ENCODE results near the gene ISLR2. TPM values are rescaled to one million over a fixed set of nuclear protein-coding genes. Genes with fewer than 3 reads are reported as not detected.

The ISLR2 gene
- total RNA-seq, 2 donors from 2014 or later: 0.31 to 2.6 TPM

- Histone ChIP-seq H3K9me3 (no peaks in the 10 kb centered on the region), H3K4me1 (peaks cover 0 to 66% of the 10 kb centered on the region in 2 donors), H3K27ac (peak overlapping the region; percentile 2 to 68), H3K27me3 (no peaks in the 10 kb centered on the region), H3K4me3 (no peak overlapping the region), H3K36me3 (no peaks in the 10 kb centered on the region)
- no peak for TF ChIP-seq CTCF (IDR thresholded peaks at IDR 0.05)
- peak; percentile 91 for DNase-seq (ENCODE audit: low spot score)
These were observed 48.9 kb downstream of the ISLR2 start for GRCh38 chr15:74179101-74179841.

- no peak for TF ChIP-seq CTCF (IDR thresholded peaks at IDR 0.05)
- Histone ChIP-seq H3K4me3 (no peak overlapping the region), H3K36me3 (no peaks in the 10 kb centered on the region), H3K4me1 (peaks cover 0 to 57% of the 10 kb centered on the region in 2 donors), H3K9me3 (no peaks in the 10 kb centered on the region), H3K27me3 (no peaks in the 10 kb centered on the region), H3K27ac (peak overlapping the region in 1 of 2 donors; percentile 68)
- no peak for DNase-seq (ENCODE audit: low spot score)
These were observed 49.8 kb downstream of the ISLR2 start for GRCh38 chr15:74179983-74180880.

GRCh38 chr15:74180881-74181602 is 50.7 kb downstream of the ISLR2 start:
- no peaks in the 10 kb centered on the region for H3K27me3 ChIP-seq
- no peak overlapping the region for H3K4me3 ChIP-seq
- TF ChIP-seq CTCF (IDR thresholded peaks at IDR 0.05): no peak
- H3K4me1 ChIP-seq: peaks cover 0 to 49% of the 10 kb centered on the region in 2 donors
- no peaks in the 10 kb centered on the region for H3K9me3 ChIP-seq
- no peaks in the 10 kb centered on the region for H3K36me3 ChIP-seq
- DNase-seq (ENCODE audit: low spot score): no peak
- H3K27ac ChIP-seq: peak overlapping the region in 1 of 2 donors; percentile 68

GRCh38 chr15:74182131-74182530 is 51.7 kb downstream of the ISLR2 start:
- no peak for TF ChIP-seq CTCF (IDR thresholded peaks at IDR 0.05)
- no peak for DNase-seq (ENCODE audit: low spot score)
- H3K4me1 ChIP-seq: peaks cover 0 to 38% of the 10 kb centered on the region in 2 donors
- no peak overlapping the region for H3K27ac ChIP-seq
- H3K4me3 ChIP-seq: no peak overlapping the region
- no peaks in the 10 kb centered on the region for H3K27me3 ChIP-seq
- H3K36me3 ChIP-seq: no peaks in the 10 kb centered on the region
- no peaks in the 10 kb centered on the region for H3K9me3 ChIP-seq

- no peak for DNase-seq (ENCODE audit: low spot score)
- H3K9me3 ChIP-seq: no peaks in the 10 kb centered on the region
- H3K27me3 ChIP-seq: no peaks in the 10 kb centered on the region
- TF ChIP-seq CTCF (IDR thresholded peaks at IDR 0.05): no peak
- no peak overlapping the region for H3K4me3 ChIP-seq
- peaks cover 0 to 15% of the 10 kb centered on the region in 2 donors for H3K4me1 ChIP-seq
- H3K36me3 ChIP-seq: no peaks in the 10 kb centered on the region
- H3K27ac ChIP-seq: no peak overlapping the region
These were observed 54.3 kb downstream of the ISLR2 start for GRCh38 chr15:74184582-74185091.

Measured in right atrium auricular region (tissue), 2 donors.